ENCODE data around the gene NR2F1-AS1. TPM values are rescaled to one million over a fixed set of nuclear protein-coding genes. Genes with fewer than 3 reads are reported as not detected.

Gene NR2F1-AS1
- total RNA-seq (3.8 TPM), polyA plus RNA-seq (ENCODE audit: insufficient read depth in 1 of 8, insufficient read length in 8 of 8, low replicate concordance in 1 of 8) (1 to 10 TPM; 1.7 to 4.4 (median 4.0) TPM)
- long read RNA-seq, donor 1: 0 reads
- long read RNA-seq, donor 2: 0 reads
- long read RNA-seq, donor 3, partial matches to known transcripts: 0 of 1 reads
- long read RNA-seq, donor 3, other reads (novel, unspliced or antisense): 0 of 1 reads
- long read RNA-seq, donor 4: 0 reads
- long read RNA-seq, donor 5: 0 reads
- long read RNA-seq, donor 6: 0 reads
- long read RNA-seq, donor 7, partial matches to known transcripts: 14 of 15 reads
- long read RNA-seq, donor 7, other reads (novel, unspliced or antisense): 0 of 15 reads
- long read RNA-seq, donor 8: 0 reads
- long read RNA-seq, donor 9: 0 reads
- long read RNA-seq, donor 10: 0 reads
- long read RNA-seq, donor 11, partial matches to known transcripts: 0 of 1 reads
- long read RNA-seq, donor 11, other reads (novel, unspliced or antisense): 0 of 1 reads

DNA sequence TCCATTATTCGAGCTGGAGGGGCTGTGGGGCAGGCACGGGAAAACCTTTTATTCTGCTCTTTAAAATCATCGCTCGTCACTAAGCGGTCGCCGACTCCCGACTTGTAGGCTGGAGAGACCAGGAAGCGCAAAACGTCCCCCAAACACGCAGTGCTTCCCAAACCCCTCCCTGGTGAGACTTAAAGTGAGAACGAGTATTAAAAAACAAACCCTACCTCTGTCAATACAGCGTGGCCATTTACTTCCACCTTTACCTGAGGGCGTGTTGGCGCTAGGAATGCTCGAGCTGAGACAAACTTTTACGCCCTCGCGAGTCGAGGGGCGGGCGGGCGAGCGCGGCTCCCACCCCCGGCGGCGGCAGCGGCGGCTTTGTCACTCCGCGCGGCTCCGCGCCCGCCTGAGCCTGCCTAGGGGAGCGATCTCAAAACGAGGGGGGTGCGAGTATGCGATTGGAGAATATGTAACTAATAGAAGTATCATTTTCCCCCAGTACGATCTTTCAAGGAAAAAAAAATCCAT is at the start of gene NR2F1-AS1:
Gene NR2F1-AS1, minus strand, starts transcription at position 293 of the 519 bp plus-strand sequence.
- no peaks in the 10 kb centered on the region for H3K9me3 ChIP-seq (replicated peaks; ENCODE audit: control insufficient read depth, low read depth, low read length)
- peaks cover 67% of the 10 kb centered on the region for H3K27me3 ChIP-seq (ENCODE audit: control insufficient read depth, insufficient read depth, low read length)
- peak; percentile 74 for DNase-seq
- no peaks in the 10 kb centered on the region for H3K36me3 ChIP-seq (ENCODE audit: control insufficient read depth, insufficient read depth, low read length)
- 0% methylated on average over 13 of the region's 41 CpGs for WGBS (ENCODE audit: insufficient coverage)
- peak within 1 kb of the TSS; percentile 35 for H3K27ac ChIP-seq (ENCODE audit: low read length)
- peaks cover 33% of the 10 kb centered on the region for H3K4me1 ChIP-seq (ENCODE audit: control insufficient read depth, insufficient read depth, low read length)
- H3K4me3 ChIP-seq (ENCODE audit: low read length): peak within 1 kb of the TSS; percentile 69

DNA sequence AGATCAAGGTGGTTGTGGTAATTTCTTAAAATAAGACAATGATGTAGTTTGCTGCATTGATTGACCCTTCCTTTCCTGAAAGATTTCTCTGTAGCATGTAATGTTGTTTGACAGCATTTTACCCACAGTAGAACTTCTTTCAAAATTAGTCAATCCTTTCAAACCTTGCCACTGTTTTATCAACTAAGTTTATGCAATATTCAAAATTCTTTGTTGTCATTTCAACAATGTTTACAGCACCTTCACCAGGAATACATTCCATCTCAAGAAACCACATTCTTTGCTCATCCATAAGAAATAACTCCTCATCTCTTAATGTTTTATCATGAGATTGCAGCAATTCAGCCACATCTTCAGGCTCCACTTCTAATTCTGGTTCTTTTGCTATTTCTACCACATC is 45.8 kb upstream of the NR2F1-AS1 start:
- Histone ChIP-seq H3K9me3 (replicated peaks; ENCODE audit: control insufficient read depth, low read depth, low read length) (no peaks in the 10 kb centered on the region), H3K4me3 (ENCODE audit: low read length) (no peak overlapping the region), H3K27me3 (ENCODE audit: control insufficient read depth, insufficient read depth, low read length) (no peaks in the 10 kb centered on the region), H3K4me1 (ENCODE audit: control insufficient read depth, insufficient read depth, low read length) (no peaks in the 10 kb centered on the region), H3K36me3 (ENCODE audit: control insufficient read depth, insufficient read depth, low read length) (no peaks in the 10 kb centered on the region), H3K27ac (ENCODE audit: low read length) (no peak overlapping the region)
- DNase-seq: no peak

DNA sequence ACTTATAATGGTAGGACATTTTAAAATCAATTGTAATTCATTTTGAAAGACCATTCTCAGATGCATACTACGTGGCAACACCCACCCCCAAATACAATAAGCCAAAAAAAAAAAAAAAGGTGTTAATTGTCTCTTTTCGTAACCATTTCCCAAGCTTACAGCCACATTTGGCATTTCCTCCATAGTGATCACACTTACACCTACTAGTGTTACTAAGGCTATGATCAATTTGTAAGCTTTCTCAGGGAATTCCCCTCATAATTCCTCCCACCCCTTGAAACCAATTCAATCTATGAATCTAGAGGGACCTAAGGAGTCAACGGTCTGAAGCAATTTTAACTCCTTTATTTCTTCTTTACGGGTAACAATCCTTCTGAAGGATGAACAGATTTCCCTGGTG is 42.1 kb upstream of the NR2F1-AS1 start:
- no CpG with 5 or more reads among the region's 4 CpGs for WGBS (ENCODE audit: insufficient coverage)
- Histone ChIP-seq H3K27me3 (ENCODE audit: control insufficient read depth, insufficient read depth, low read length) (peaks cover 3% of the 10 kb centered on the region), H3K27ac (ENCODE audit: low read length) (no peak overlapping the region), H3K4me3 (ENCODE audit: low read length) (no peak overlapping the region), H3K36me3 (ENCODE audit: control insufficient read depth, insufficient read depth, low read length) (no peaks in the 10 kb centered on the region), H3K9me3 (replicated peaks; ENCODE audit: control insufficient read depth, low read depth, low read length) (no peaks in the 10 kb centered on the region), H3K4me1 (ENCODE audit: control insufficient read depth, insufficient read depth, low read length) (peaks cover 4% of the 10 kb centered on the region)
- no peak for DNase-seq

DNA sequence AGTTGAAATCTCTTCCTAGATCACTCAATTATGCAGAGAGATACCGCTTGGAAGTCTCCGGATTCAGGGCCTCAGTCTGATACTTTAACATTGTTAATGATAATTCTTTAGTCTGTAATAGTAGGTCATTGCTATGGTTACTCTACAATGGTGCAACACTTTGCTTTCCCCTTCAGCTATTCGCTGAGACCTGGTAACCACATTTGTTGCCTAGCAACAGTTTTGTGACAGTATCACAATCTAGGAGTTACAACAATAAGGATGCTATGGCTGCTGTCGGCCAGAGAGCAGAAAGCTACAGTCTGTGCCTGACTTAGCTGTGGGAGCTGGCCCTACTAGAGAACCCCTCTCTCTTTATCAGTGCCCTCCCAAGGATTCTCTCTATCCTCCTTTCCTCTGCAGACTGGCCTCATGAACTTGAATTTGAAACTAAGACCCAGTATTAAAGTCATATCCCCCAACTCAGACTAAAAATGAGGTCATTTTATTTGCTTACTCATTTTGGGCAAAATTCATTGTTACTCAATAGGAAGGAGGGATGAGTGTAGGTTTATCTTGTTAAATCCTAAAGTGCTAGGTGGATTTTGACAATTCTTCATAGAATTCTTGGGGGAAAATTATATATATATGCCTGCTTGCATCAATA is 41.3 kb upstream of the NR2F1-AS1 start:
- DNase-seq: peak; percentile 67

DNA sequence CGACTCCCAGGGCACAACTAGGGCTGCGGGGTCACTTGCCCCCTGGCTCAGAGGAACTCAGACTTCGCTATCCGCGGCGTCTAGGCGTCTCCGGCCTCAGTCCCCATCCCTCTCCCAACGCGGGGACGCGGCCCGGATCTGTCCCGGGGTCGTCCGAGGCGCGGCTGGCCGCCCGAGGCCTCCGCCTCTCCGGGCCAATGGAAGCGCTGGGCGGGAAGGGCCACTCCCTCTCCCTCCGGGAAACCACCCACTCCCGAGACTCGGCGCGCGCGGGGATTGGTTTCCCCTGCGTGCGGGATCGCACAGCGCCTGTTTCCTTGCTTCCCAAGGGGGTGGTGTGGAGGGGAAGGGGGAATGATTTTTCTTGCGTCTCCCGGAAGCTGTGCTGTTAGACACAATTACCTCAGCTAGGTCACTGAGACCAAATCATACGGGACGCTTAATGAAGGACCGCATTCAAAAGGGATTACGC is 40.3 kb upstream of the NR2F1-AS1 start:
- WGBS (ENCODE audit: insufficient coverage): 3% methylated on average over 23 of the region's 41 CpGs
- Histone ChIP-seq H3K4me3 (ENCODE audit: low read length) (peak overlapping the region; percentile 61), H3K27me3 (ENCODE audit: control insufficient read depth, insufficient read depth, low read length) (peaks cover 3% of the 10 kb centered on the region), H3K27ac (ENCODE audit: low read length) (peak overlapping the region; percentile 57), H3K9me3 (replicated peaks; ENCODE audit: control insufficient read depth, low read depth, low read length) (no peaks in the 10 kb centered on the region), H3K4me1 (ENCODE audit: control insufficient read depth, insufficient read depth, low read length) (peaks cover 4% of the 10 kb centered on the region), H3K36me3 (ENCODE audit: control insufficient read depth, insufficient read depth, low read length) (no peaks in the 10 kb centered on the region)
- DNase-seq: peak; percentile 69

More for the DNA sequence above, 41.3 kb upstream of the NR2F1-AS1 start:
- no peaks in the 10 kb centered on the region for H3K9me3 ChIP-seq (replicated peaks; ENCODE audit: control insufficient read depth, low read depth, low read length)
- H3K27ac ChIP-seq (ENCODE audit: low read length): no peak overlapping the region
- 33% methylated on average over 2 of the region's 4 CpGs for WGBS (ENCODE audit: insufficient coverage)
- no peak overlapping the region for H3K4me3 ChIP-seq (ENCODE audit: low read length)
- H3K4me1 ChIP-seq (ENCODE audit: control insufficient read depth, insufficient read depth, low read length): peaks cover 4% of the 10 kb centered on the region
- H3K27me3 ChIP-seq (ENCODE audit: control insufficient read depth, insufficient read depth, low read length): peaks cover 3% of the 10 kb centered on the region
- no peaks in the 10 kb centered on the region for H3K36me3 ChIP-seq (ENCODE audit: control insufficient read depth, insufficient read depth, low read length)

DNA sequence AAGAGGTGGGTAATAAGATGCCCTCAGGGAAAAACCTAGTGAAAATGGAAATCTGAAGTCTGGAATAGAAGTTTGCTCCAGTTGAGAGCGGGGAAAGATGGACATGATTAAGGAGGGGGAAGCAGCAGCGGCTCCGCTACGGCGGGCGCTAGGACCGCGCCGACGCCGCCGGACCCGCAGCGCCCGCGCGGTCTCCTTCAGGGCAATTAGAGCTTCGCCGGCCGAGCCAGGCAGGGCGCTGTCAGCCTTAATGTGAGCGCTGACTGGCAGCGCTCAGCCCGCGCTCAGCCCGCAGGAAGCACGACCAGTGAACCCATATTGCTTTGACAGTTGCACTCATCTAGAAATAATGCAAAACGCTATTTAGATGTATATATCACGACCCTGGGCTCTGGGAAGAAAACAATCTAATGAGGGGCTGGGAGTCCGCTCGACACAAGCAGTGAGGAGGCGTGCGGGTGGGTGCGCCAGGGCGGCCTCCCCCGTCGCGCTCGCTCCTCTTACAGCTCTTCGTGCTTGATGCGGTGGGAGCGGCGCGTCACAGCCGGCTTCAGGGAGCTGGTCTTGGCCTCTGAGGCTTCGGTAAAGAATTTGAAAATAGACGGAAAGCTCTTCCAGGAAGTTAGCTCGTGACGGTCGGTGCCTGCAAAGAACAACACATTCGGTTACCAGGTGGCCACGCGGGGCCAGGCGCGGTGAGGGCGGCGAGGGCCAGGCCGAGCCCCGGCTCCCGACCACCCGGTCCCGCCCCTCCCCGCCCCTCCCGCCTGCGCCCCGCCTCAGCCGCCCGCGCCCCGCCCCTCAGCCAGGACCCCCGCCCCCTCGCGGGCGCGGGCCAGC is 39.7 kb upstream of the NR2F1-AS1 start:
- 0% methylated on average over 53 of the region's 75 CpGs for WGBS (ENCODE audit: insufficient coverage)
- peaks cover 3% of the 10 kb centered on the region for H3K27me3 ChIP-seq (ENCODE audit: control insufficient read depth, insufficient read depth, low read length)
- H3K4me1 ChIP-seq (ENCODE audit: control insufficient read depth, insufficient read depth, low read length): peaks cover 4% of the 10 kb centered on the region
- no peaks in the 10 kb centered on the region for H3K36me3 ChIP-seq (ENCODE audit: control insufficient read depth, insufficient read depth, low read length)
- DNase-seq: peak; percentile 77
- H3K9me3 ChIP-seq (replicated peaks; ENCODE audit: control insufficient read depth, low read depth, low read length): no peaks in the 10 kb centered on the region
- H3K27ac ChIP-seq (ENCODE audit: low read length): peak overlapping the region; percentile 77
- peak overlapping the region; percentile 71 for H3K4me3 ChIP-seq (ENCODE audit: low read length)

DNA sequence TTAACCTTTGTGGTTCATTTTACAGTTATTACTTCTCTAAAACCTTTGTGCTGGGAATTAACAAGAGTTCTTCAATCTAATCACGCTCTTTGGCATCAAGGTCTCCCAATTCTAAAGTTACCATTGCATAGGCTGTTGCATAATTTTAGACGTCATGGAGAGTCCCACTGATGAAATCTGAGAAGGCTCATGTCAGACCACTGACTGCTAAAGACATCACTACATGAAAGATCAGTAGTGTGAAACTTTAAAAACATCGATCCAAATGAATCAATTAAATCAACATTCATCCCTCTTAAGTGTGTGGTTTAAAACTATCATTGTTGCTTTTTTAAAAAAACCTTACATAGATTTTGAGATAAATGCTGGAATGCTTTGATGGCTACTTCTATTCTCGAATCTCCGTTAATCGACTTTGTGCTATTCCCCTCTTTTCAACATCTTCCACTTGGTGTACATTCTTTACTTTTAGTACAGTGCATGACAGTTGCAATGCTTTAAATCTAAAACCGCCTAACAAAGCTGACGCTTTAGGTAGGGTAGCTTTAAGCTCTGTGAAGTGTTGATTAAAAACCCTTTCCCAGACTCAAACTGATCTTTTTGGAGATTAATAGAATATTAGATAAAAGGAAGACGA is 35.6 kb upstream of the NR2F1-AS1 start:
- no peaks in the 10 kb centered on the region for H3K9me3 ChIP-seq (replicated peaks; ENCODE audit: control insufficient read depth, low read depth, low read length)
- no peak overlapping the region for H3K27ac ChIP-seq (ENCODE audit: low read length)
- H3K4me3 ChIP-seq (ENCODE audit: low read length): no peak overlapping the region
- peaks cover 10% of the 10 kb centered on the region for H3K4me1 ChIP-seq (ENCODE audit: control insufficient read depth, insufficient read depth, low read length)
- no peak for DNase-seq
- peaks cover 13% of the 10 kb centered on the region for H3K27me3 ChIP-seq (ENCODE audit: control insufficient read depth, insufficient read depth, low read length)
- no peaks in the 10 kb centered on the region for H3K36me3 ChIP-seq (ENCODE audit: control insufficient read depth, insufficient read depth, low read length)
- WGBS (ENCODE audit: insufficient coverage): no CpG with 5 or more reads among the region's 9 CpGs

DNA sequence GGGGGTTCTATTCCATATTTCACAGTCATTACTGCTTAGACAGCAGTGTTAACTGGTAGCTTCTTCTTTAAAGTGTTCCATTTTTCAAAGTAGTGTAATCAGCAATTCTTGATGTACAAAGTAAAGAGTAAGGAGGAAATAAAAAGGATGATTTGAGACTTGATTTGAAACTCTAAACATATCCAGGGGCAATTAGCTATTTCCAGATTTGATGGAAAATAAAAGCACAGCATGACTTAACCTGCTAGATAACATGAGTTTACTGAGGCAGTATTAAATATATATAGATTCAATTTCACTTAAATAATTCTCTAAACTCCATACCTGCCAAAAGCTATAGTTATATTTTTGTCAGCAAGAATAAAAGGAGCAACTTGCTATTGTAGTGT is 31.8 kb upstream of the NR2F1-AS1 start:
- no peaks in the 10 kb centered on the region for H3K36me3 ChIP-seq (ENCODE audit: control insufficient read depth, insufficient read depth, low read length)
- H3K4me1 ChIP-seq (ENCODE audit: control insufficient read depth, insufficient read depth, low read length): peaks cover 6% of the 10 kb centered on the region
- H3K27ac ChIP-seq (ENCODE audit: low read length): no peak overlapping the region
- no peak for DNase-seq
- H3K27me3 ChIP-seq (ENCODE audit: control insufficient read depth, insufficient read depth, low read length): peaks cover 32% of the 10 kb centered on the region
- no peak overlapping the region for H3K4me3 ChIP-seq (ENCODE audit: low read length)
- no peaks in the 10 kb centered on the region for H3K9me3 ChIP-seq (replicated peaks; ENCODE audit: control insufficient read depth, low read depth, low read length)

DNA sequence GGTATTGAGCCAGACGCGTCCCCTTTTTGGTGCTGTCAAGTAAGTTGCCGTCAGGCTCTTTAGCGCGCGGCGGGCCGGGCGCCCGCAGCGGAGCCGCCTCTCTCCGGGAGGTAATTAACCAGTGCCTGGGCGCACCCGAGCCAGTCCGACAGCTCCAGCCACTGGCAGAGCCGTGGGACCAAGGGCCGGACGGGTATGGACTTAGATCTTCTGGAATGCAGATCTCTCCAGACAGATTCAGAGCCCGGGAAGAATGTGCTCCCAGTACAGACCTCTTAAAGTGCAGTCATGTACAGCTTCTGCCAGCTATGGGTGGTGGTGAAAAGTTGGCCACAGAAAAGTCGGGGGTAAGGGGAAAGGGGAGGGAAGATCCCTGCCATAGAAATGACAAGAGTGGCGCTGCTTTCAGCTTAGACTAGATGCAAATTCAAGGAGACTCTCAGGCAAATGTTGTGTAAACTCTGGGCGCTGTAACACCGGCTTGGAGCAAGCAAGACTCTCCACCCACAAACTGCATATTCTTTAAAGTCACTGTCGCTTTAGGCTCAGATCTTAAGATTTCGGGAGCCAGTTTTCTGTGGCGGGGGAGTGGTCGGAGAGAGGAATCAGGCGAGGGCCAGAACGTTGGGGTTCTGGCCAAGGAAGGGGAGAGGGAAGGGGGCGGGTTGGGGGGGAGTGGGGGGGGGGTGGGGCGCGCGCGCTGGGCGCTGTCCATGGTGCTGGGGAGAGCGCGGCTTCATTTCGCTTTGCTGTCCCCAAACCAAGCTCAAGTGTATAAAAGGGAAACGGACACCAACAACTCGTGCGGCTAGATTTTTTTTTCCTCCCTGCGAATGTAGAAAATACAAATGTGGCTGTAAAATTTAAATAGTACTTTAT is 31.2 kb upstream of the NR2F1-AS1 start:
- WGBS (ENCODE audit: insufficient coverage): 0% methylated on average over 19 of the region's 43 CpGs
- peaks cover 38% of the 10 kb centered on the region for H3K27me3 ChIP-seq (ENCODE audit: control insufficient read depth, insufficient read depth, low read length)

More for the DNA sequence above, 31.2 kb upstream of the NR2F1-AS1 start:
- H3K36me3 ChIP-seq (ENCODE audit: control insufficient read depth, insufficient read depth, low read length): no peaks in the 10 kb centered on the region
- no peaks in the 10 kb centered on the region for H3K9me3 ChIP-seq (replicated peaks; ENCODE audit: control insufficient read depth, low read depth, low read length)
- DNase-seq: peak; percentile 69
- H3K27ac ChIP-seq (ENCODE audit: low read length): no peak overlapping the region
- no peak overlapping the region for H3K4me3 ChIP-seq (ENCODE audit: low read length)
- H3K4me1 ChIP-seq (ENCODE audit: control insufficient read depth, insufficient read depth, low read length): peaks cover 6% of the 10 kb centered on the region

Data from muscle of leg (tissue), 16 donors.